ENCODE data around the gene PHLDA3.

DNA sequence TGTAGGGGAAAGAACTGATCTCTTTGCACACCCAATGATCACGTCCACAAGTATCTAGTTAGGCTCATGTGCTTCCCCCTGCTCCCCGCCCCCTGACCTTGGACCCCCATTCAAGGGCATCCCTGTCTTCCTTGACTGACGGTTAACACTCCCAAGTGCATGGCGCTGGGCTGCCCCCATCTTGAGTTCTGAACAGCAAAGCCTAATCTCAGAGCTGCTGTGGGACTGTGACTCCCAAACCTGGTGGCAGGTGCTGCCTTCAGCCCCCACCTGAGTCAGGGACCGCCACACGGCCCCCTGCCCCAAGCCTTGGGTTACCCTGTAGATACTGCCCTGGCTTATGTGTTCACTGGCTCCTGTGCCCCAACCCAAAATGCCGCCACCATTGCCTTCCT is 48.4 kb downstream of the PHLDA3 start:
- TF ChIP-seq, protein P1, sequence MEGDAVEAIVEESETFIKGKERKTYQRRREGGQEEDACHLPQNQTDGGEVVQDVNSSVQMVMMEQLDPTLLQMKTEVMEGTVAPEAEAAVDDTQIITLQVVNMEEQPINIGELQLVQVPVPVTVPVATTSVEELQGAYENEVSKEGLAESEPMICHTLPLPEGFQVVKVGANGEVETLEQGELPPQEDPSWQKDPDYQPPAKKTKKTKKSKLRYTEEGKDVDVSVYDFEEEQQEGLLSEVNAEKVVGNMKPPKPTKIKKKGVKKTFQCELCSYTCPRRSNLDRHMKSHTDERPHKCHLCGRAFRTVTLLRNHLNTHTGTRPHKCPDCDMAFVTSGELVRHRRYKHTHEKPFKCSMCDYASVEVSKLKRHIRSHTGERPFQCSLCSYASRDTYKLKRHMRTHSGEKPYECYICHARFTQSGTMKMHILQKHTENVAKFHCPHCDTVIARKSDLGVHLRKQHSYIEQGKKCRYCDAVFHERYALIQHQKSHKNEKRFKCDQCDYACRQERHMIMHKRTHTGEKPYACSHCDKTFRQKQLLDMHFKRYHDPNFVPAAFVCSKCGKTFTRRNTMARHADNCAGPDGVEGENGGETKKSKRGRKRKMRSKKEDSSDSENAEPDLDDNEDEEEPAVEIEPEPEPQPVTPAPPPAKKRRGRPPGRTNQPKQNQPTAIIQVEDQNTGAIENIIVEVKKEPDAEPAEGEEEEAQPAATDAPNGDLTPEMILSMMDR (IDR thresholded peaks at IDR 0.05; ENCODE audit: low read depth, low read length, missing input control): no peak
- TF ChIP-seq HNF4G (IDR thresholded peaks at IDR 0.05): no peak
- no peak for TF ChIP-seq JUND (IDR thresholded peaks at IDR 0.05)
